Activated CD4-positive, alpha-beta T cell treated with anti-CD3 and anti-CD28 coated beads, Interleukin-2, amount 10 ng/mL, durations not matched to agents 7 days and 5 days (primary cell): ENCODE measurements around the gene RAPGEF4. TPM values are rescaled to one million over a fixed set of nuclear protein-coding genes. Genes with fewer than 3 reads are reported as not detected.

Experiments
- CTCF ChIA-PET: fragments of 350-600 bp; sonication (Branson Sonifier 250); formaldehyde crosslinking; loops from one replicate; lab custom pipeline; 2021; ENCODE audit warnings: antibody characterized with exemption; lab: Charles Lee
- POLR2A ChIA-PET: fragments of 350-600 bp; sonication (Branson Sonifier 250); formaldehyde crosslinking; loops from one replicate; lab custom pipeline; 2021; ENCODE audit warnings: antibody characterized with exemption; lab: Charles Lee
- DNase-seq: peaks from one replicate; pipeline ENCODE4 v3.0.0-alpha.2; 2020
- H3K27ac Mint-ChIP-seq: one replicate; pipeline ENCODE4 v1.8.0; 2021; ENCODE audit warnings: mild to moderate bottlenecking, moderate library complexity, mixed read lengths
- H3K27me3 Mint-ChIP-seq: one replicate; pipeline ENCODE4 v1.8.0; 2021; ENCODE audit warnings: mixed read lengths
- H3K36me3 Mint-ChIP-seq: one replicate; pipeline ENCODE4 v1.8.0; 2021; ENCODE audit warnings: low read depth, mixed read lengths
- H3K4me1 Mint-ChIP-seq: one replicate; pipeline ENCODE4 v1.8.0; 2021; ENCODE audit warnings: mixed read lengths
- H3K4me3 Mint-ChIP-seq: one replicate; pipeline ENCODE4 v1.8.0; 2021; ENCODE audit warnings: mild to moderate bottlenecking, moderate library complexity, mixed read lengths
- H3K9me3 Mint-ChIP-seq: one replicate; pipeline ENCODE4 v1.8.0; 2021; ENCODE audit warnings: mixed read lengths
- total RNA-seq, 2 experiments: library from RNA; stranded (reverse); gene quantifications; one replicate each; pipeline ENCODE4 v1.2.3, GENCODE V29; 2021

RAPGEF4 gene
- total RNA-seq, 2 experiments from 2014 or later, result 0.62 to 0.77 TPM

DNA sequence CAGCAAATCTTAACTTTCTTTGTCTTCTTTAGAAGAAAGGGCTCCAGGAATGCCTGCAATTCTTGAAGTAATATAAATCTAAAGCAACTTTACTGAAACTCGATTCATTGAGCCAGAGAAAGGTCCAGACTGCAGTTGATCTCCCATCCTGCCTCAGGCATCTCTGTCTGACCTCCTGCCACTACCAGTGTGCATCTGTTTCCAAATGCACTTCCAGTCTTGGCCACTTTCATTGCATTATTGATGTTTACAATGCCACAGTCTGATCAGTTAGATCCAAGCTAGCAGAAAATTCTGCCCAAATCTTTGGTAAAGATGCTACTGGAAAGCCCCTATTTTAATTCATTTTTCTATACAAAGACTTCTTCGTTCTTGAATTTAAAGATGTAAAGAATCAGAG lies 158.0 kb downstream of the RAPGEF4 start:
- Mint-ChIP-seq H3K36me3 (no peaks in the 10 kb centered on the region), H3K4me1 (no peaks in the 10 kb centered on the region), H3K27ac (no peak overlapping the region), H3K27me3 (peaks cover 18% of the 10 kb centered on the region), H3K4me3 (no peak overlapping the region), H3K9me3 (no peaks in the 10 kb centered on the region)
- no peak for DNase-seq
- ChIA-PET POLR2A (no interaction called here), CTCF (interaction anchor here (1.9 kb wide), 1 partner anchor 14 kb away, joined by 4 read pairs; no protein-coding TSS in a partner anchor)

DNA sequence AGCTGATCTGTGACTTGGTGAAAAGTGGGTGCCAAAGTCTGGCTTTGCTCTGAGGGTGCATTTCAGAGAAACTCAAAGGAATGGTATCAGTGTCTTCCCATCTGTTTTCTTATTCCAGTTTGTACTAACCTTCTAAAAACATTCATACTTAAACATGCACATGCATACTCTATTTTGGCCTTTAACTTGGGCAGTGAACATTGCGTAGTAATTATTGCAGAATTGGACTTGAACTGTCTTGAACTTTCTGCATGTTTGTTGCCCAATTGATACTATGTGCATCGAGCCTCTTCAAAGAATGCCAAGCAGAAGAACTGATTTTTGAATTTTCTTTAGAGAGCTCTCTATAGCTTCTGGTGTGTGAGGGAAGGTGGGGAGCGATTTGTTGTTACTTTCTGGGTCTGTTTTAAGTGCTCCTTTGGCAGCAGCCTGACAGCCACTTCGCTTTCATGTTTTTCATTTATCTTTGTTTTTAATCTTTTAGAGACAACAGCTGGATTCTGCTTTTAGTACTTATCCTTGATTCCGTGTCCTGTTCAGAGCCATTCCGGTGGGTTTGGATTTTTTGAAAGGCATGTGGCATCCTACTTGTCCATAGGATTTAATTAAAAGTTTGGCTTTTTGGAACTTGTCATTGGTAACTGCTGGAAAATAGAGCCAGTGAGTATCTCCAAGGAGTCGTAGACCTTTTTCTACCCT lies 159.2 kb downstream of the RAPGEF4 start:
- Mint-ChIP-seq H3K4me3 (no peak overlapping the region), H3K36me3 (no peaks in the 10 kb centered on the region), H3K27me3 (peaks cover 18% of the 10 kb centered on the region), H3K9me3 (no peaks in the 10 kb centered on the region), H3K4me1 (no peaks in the 10 kb centered on the region), H3K27ac (no peak overlapping the region)
- no peak for DNase-seq
- CTCF ChIA-PET, result no interaction called here
- POLR2A ChIA-PET, result no interaction called here

DNA sequence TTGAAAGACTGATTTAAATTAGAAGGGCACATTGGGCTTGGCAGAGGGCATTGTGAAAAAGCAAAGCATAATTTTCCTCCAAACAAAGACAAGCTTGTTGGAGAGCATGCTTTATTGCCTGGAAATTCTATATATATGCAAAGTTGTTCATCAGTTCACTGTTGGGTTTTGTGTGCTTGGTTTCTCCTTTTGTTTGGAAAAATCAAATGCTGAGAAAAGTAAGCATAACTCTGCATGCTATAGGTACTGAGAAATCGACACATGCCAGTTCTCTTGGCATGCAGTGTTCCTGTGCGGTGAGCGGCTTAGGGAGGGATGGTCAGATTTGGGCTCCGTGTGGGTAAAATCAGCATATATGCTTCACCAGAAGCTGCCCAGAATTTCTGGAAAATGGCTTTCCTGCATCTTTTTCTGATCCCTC lies 161.0 kb downstream of the RAPGEF4 start:
- Mint-ChIP-seq H3K9me3 (no peaks in the 10 kb centered on the region), H3K27ac (no peak overlapping the region), H3K27me3 (peaks cover 15% of the 10 kb centered on the region), H3K4me1 (no peaks in the 10 kb centered on the region), H3K36me3 (no peaks in the 10 kb centered on the region), H3K4me3 (no peak overlapping the region)
- ChIA-PET POLR2A (no interaction called here), CTCF (no interaction called here)
- no peak for DNase-seq

DNA sequence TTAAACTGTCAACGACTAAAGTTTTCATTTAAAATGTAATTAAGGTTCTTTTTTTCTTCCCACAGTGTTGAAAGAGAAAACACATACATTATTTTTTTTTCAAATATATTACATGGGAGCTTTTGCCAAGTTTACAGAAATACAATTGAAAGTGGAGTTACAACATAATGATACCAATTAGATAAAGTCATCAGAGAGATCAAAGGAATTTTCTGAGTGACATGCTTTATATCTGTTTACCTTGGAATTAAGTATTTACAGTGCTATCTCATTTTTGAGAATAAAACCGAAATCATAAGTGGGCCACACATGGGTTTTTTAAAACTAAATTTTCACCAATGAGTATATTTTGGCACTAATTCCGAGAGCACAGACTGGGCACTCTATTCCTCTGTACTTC lies 165.2 kb downstream of the RAPGEF4 start:
- Mint-ChIP-seq H3K27ac (no peak overlapping the region), H3K27me3 (peaks cover 8% of the 10 kb centered on the region), H3K9me3 (no peaks in the 10 kb centered on the region), H3K36me3 (no peaks in the 10 kb centered on the region), H3K4me3 (no peak overlapping the region), H3K4me1 (no peaks in the 10 kb centered on the region)
- DNase-seq, result no peak
- ChIA-PET POLR2A (no interaction called here), CTCF (no interaction called here)

DNA sequence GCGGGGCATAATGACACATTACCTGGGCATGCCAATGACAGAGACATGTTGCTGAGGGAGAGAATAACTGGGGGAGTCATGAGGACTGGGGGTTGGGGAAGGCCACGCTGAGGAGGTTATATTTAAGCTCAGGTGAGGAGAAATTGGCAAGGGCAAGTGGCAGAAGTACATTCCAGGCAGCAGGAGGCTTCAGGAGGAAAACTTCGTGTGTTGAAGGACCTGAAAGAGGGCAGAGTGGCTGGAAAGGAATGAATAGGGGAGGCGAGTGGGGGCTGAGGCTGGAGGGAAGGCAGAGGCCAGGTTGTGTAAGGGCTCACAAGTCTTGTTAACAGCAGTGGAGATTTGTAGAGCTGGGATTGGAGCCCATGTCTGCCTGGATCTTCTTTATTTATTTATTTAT lies 166.3 kb downstream of the RAPGEF4 start:
- Mint-ChIP-seq H3K27me3 (peaks cover 6% of the 10 kb centered on the region), H3K9me3 (no peaks in the 10 kb centered on the region), H3K4me1 (no peaks in the 10 kb centered on the region), H3K4me3 (no peak overlapping the region), H3K36me3 (no peaks in the 10 kb centered on the region), H3K27ac (no peak overlapping the region)
- CTCF ChIA-PET, result interaction anchor here (1.0 kb wide), 2 partner anchors 16 to 24 kb away, joined by 4 to 5 read pairs; no protein-coding TSS in a partner anchor
- POLR2A ChIA-PET, result no interaction called here
- no peak for DNase-seq

DNA sequence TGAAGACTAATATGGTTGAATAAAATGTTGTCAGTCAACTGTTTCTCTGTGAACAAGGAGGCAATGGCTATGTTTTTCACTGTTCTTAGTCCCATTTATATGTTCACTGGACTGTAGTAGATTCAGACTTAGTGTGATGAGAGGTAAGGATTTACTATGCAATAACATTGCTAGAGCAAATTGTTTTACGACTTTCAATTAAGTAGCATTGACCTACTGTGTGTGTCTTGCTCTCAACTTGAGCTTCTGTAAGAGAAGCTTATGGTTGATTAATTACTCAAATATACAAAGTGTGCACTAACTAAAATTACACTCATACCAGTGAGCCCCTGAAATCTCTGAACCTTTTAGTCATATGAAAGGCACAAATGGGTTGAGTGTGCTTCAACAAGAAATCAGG lies 168.6 kb downstream of the RAPGEF4 start:
- H3K36me3 Mint-ChIP-seq, result no peaks in the 10 kb centered on the region
- CTCF ChIA-PET, result no interaction called here
- no peaks in the 10 kb centered on the region for H3K9me3 Mint-ChIP-seq
- H3K27me3 Mint-ChIP-seq, result no peaks in the 10 kb centered on the region
- H3K4me3 Mint-ChIP-seq, result no peak overlapping the region
- POLR2A ChIA-PET, result no interaction called here
- H3K27ac Mint-ChIP-seq, result no peak overlapping the region
- H3K4me1 Mint-ChIP-seq, result no peaks in the 10 kb centered on the region
- DNase-seq, result no peak

DNA sequence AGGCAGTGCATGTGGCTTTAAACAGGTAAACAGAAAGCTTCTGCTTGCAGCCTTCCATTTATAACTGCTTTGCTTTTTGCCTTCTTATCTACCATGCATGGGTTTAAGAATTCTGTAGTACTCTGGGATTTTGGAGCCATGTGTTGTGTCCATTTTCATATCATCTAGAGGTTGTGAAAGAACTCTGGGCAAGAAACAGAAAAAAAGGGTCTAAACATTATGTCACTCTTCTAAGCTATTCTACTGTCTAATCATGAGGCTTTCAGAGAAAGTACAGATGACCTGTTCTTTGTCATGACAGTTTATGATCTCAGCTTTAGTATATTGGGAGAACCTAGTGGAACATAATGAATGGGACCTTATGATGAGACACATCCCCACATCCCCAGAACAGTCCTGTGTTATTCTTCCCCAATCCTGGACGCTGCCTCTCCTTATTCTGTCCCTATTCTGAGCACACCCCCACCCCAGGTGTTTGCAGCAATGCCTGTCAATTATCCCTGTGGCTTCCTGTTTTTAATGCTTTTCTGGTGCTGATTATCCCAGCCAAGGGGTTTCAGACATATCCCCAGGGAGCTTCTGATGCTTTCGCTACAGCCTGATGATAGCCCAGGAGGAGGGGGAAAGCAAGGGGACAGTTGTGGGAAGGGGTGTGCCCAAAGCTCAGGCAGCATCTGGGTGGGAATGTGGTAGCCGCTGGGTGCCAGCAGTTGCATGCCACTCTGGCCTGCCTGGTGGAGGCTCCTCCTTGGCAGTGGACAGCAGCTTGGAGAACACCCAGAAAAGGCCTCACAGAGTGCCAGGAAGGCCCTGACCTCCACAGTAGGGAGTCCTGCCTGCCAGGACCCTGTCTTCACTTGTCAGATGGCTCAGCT lies 170.5 kb downstream of the RAPGEF4 start:
- ChIA-PET CTCF (no interaction called here), POLR2A (no interaction called here)
- no peak overlapping the region for H3K4me3 Mint-ChIP-seq
- H3K36me3 Mint-ChIP-seq, result no peaks in the 10 kb centered on the region
- no peak for DNase-seq
- H3K4me1 Mint-ChIP-seq, result no peaks in the 10 kb centered on the region
- no peaks in the 10 kb centered on the region for H3K9me3 Mint-ChIP-seq
- no peaks in the 10 kb centered on the region for H3K27me3 Mint-ChIP-seq
- no peak overlapping the region for H3K27ac Mint-ChIP-seq

DNA sequence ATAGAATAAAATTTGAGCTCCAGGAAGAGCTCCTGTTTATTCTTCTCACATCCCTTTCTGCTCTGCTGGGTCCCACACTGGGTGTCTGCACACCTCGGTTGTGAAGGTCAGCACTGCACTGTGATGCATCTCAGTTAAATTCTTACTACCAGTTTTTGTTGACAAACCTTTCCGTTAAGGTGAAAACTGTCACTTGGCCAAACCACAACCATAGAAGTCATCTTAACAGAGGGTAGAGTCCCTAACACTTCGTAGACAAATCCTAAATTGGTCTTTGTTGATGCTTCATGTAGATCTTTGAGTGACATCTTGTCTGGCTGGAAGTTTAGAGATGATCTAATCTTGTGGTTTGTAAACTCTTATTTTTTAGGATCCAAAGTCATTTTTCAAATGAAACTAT lies 172.6 kb downstream of the RAPGEF4 start:
- no peaks in the 10 kb centered on the region for H3K27me3 Mint-ChIP-seq
- no peak overlapping the region for H3K27ac Mint-ChIP-seq
- no peak for DNase-seq
- H3K9me3 Mint-ChIP-seq, result no peaks in the 10 kb centered on the region
- CTCF ChIA-PET, result interaction anchor here (1.4 kb wide), 1 partner anchor 15 kb away, joined by 4 read pairs; no protein-coding TSS in a partner anchor
- H3K4me1 Mint-ChIP-seq, result no peaks in the 10 kb centered on the region
- H3K36me3 Mint-ChIP-seq, result no peaks in the 10 kb centered on the region
- POLR2A ChIA-PET, result no interaction called here
- H3K4me3 Mint-ChIP-seq, result no peak overlapping the region

DNA sequence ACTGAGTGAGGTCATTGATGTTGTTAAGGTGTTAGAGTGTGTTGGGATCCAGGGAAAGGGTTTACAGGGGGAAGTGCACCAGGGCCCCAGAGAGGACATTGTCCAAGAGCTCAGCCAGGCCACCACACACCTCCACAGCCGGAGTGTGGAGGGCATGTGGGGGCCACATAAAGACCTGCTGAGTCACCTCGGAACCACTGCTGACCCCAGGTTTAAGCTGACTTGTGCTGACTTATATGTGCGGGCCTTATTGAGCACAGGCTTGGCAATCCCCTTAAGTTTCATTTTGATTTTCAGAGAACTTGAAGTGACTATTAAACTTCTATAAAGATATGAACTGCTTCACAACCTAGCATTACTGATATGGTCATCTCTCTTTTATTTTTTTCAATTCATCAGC lies 173.8 kb downstream of the RAPGEF4 start:
- Mint-ChIP-seq H3K4me1 (no peaks in the 10 kb centered on the region), H3K9me3 (no peaks in the 10 kb centered on the region), H3K27me3 (no peaks in the 10 kb centered on the region), H3K36me3 (no peaks in the 10 kb centered on the region), H3K27ac (no peak overlapping the region), H3K4me3 (no peak overlapping the region)
- no peak for DNase-seq
- POLR2A ChIA-PET, result no interaction called here
- CTCF ChIA-PET, result interaction anchor here (0.8 kb wide), 1 partner anchor 18 kb away, joined by 3 read pairs; no protein-coding TSS in a partner anchor

DNA sequence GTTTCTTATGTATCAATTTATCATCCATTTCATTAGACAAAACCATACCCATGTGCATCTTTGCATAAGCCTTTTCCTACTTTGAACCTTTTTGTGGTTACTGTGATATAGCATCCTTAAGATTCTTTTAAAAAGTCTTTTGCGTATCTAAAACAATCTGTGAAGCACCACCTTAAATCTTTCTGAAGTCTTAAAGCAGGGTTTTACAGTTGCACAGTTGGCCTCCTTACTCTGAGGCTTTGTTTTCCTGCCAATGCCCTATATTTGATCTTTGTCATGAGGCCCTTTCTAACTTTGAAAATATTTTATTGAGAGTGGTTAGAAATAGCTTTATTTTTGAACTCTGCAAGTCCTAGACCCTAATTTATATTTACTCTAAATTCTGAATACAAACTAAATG lies 176.6 kb downstream of the RAPGEF4 start:
- POLR2A ChIA-PET, result no interaction called here

DNA sequence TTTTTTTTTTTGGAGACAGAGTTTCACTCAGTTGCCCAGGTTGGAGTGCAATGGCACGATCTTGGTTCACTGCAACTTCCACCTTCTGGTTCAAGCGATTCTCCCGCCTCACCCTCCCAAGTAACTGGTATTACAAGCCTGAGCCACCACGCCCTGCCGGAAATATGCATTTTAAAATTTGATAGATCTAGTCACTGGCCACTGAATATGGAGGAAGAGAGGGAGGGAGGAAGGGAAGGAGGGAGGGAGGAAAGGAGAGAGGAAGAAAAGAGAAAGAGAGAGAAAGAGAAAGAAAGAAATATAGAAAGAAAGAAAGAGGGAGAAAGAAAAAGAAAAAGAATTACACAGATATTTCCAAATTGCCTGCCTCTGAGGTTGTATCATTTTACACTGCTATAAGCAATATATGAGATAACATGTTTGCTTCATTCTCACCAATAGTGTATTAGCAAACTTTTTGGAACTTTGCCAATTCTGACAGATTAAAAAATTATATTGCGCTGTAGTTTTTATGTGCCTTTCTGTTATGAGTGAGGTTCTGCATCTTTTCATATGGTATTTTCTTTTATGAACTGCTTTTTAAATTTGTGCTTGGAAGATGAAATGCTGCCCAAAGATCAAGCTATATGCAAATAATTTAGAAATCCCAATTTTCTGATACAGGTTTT lies 178.8 kb downstream of the RAPGEF4 start:
- Mint-ChIP-seq H3K4me3 (no peak overlapping the region), H3K27me3 (no peaks in the 10 kb centered on the region), H3K27ac (no peak overlapping the region), H3K9me3 (no peaks in the 10 kb centered on the region), H3K4me1 (no peaks in the 10 kb centered on the region), H3K36me3 (no peaks in the 10 kb centered on the region)
- ChIA-PET CTCF (no interaction called here), POLR2A (no interaction called here)
- no peak for DNase-seq

More for the DNA sequence above, 176.6 kb downstream of the RAPGEF4 start:
- Mint-ChIP-seq H3K27ac (no peak overlapping the region), H3K27me3 (no peaks in the 10 kb centered on the region), H3K9me3 (no peaks in the 10 kb centered on the region), H3K4me1 (no peaks in the 10 kb centered on the region), H3K36me3 (no peaks in the 10 kb centered on the region), H3K4me3 (no peak overlapping the region)
- DNase-seq, result no peak
- CTCF ChIA-PET, result interaction anchor here (1.6 kb wide), 1 partner anchor 16 kb away, joined by 5 read pairs; no protein-coding TSS in a partner anchor

DNA sequence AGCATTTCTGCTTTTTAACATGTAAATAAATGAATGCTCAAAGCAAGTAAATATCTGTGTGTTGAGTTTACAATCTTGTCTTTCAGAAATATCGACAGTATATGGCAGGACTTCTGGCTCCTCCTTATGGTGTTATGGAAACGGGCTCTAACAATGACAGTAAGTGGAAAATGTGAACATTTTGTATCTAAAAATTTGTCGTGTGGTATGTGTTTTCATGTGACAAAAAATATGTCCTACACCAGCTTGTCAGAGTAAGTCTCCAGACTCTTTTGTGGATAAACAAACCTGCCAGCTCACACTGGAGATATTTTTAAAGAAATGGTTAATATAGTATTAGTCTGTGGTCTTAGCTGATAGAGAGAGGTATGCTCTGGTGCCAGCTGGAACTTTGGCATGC lies 182.1 kb downstream of the RAPGEF4 start:
- ChIA-PET POLR2A (no interaction called here), CTCF (interaction anchor here (2.4 kb wide), 1 partner anchor 16 kb away, joined by 5 read pairs; no protein-coding TSS in a partner anchor)
- no peaks in the 10 kb centered on the region for H3K36me3 Mint-ChIP-seq
- no peaks in the 10 kb centered on the region for H3K27me3 Mint-ChIP-seq
- DNase-seq, result no peak
- no peaks in the 10 kb centered on the region for H3K9me3 Mint-ChIP-seq
- no peak overlapping the region for H3K27ac Mint-ChIP-seq
- no peak overlapping the region for H3K4me3 Mint-ChIP-seq
- H3K4me1 Mint-ChIP-seq, result no peaks in the 10 kb centered on the region

DNA sequence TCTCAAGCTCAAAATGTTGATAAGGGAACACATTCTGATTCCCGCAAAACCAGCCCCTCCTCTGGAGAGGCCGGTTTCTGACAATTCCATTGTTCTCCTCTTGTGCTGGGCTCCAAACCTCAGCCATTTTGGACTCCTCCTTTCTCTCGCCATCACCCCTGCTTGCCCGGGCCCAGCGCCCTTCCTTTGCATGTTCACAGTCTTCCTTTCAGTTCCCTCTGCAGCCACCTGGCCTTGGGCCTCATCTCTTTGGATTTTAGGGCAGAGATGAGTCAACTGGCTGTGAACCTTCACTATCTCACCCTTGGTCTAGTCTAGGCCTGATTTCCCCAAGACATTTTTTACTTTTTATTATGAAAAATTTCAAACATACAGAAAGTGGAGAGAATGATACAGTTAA lies 184.1 kb downstream of the RAPGEF4 start:
- CTCF ChIA-PET, result no interaction called here
- no peaks in the 10 kb centered on the region for H3K9me3 Mint-ChIP-seq
- POLR2A ChIA-PET, result no interaction called here
- H3K4me3 Mint-ChIP-seq, result no peak overlapping the region
- no peaks in the 10 kb centered on the region for H3K27me3 Mint-ChIP-seq
- H3K4me1 Mint-ChIP-seq, result peaks cover 2% of the 10 kb centered on the region
- no peak overlapping the region for H3K27ac Mint-ChIP-seq
- DNase-seq, result no peak
- H3K36me3 Mint-ChIP-seq, result no peaks in the 10 kb centered on the region
